H9 (cell line): ENCODE results near the gene KLHDC3. TPM values are rescaled to one million over a fixed set of nuclear protein-coding genes. Genes with fewer than 3 reads are reported as not detected.

Source experiments
- DNase-seq: peaks from one replicate; pipeline ENCODE4 v3.0.0-alpha.2; 2017
- H2AFZ ChIP-seq: one replicate; pipeline ENCODE4 v1.6.1; 2013; ENCODE audit warnings: mild to moderate bottlenecking, low read length, control low read depth, moderate library complexity
- H2AK5ac ChIP-seq: 2 replicates; pipeline ENCODE4 v1.6.1; 2013; ENCODE audit warnings: low read length, control low read depth, mixed read lengths; ENCODE audit not compliant: insufficient read length
- H2BK120ac ChIP-seq: one replicate; pipeline ENCODE4 v1.6.1; 2013; ENCODE audit warnings: low read depth, mild to moderate bottlenecking, low read length, control low read depth, inconsistent platforms; ENCODE audit not compliant: poor library complexity, severe bottlenecking
- H2BK12ac ChIP-seq: 2 replicates; pipeline ENCODE4 v1.6.1; 2013; ENCODE audit warnings: low read length, control low read depth, mixed read lengths, low read depth; ENCODE audit not compliant: insufficient read length
- H2BK15ac ChIP-seq: 2 replicates; pipeline ENCODE4 v1.6.1; 2013; ENCODE audit warnings: low read depth, low read length, control low read depth
- H2BK20ac ChIP-seq: one replicate; pipeline ENCODE4 v1.6.1; 2013; ENCODE audit warnings: low read depth, mild to moderate bottlenecking, low read length, control low read depth, inconsistent platforms; ENCODE audit not compliant: poor library complexity, severe bottlenecking
- H2BK5ac ChIP-seq: 2 replicates; pipeline ENCODE4 v1.6.1; 2013; ENCODE audit warnings: low read length, control low read depth, mixed read lengths; ENCODE audit not compliant: insufficient read length
- H3K14ac ChIP-seq: 2 replicates; pipeline ENCODE4 v1.6.1; 2013; ENCODE audit warnings: low read length, control low read depth; ENCODE audit not compliant: insufficient read depth
- H3K18ac ChIP-seq: 2 replicates; pipeline ENCODE4 v1.6.1; 2013; ENCODE audit warnings: low read depth, mild to moderate bottlenecking, mixed read lengths, low read length, control low read depth; ENCODE audit not compliant: insufficient read length
- H3K23ac ChIP-seq: 2 replicates; pipeline ENCODE4 v1.6.1; 2013; ENCODE audit warnings: low read length, control low read depth, mixed read lengths, low read depth; ENCODE audit not compliant: insufficient read length
- H3K23me2 ChIP-seq: 2 replicates; pipeline ENCODE4 v1.6.1; 2013; ENCODE audit warnings: low read depth, mild to moderate bottlenecking, mixed read lengths, low read length, control low read depth; ENCODE audit not compliant: insufficient read length, poor library complexity, severe bottlenecking
- H3K27ac ChIP-seq: 2 replicates; pipeline ENCODE4 v1.5.1; 2013; ENCODE audit warnings: low read length, control low read depth, mixed read lengths, low read depth; ENCODE audit not compliant: insufficient read length
- H3K27me3 ChIP-seq: 2 replicates; pipeline ENCODE4 v1.6.1; 2013; ENCODE audit warnings: low read length, control low read depth, inconsistent platforms; ENCODE audit not compliant: insufficient read depth
- H3K4ac ChIP-seq: 2 replicates; pipeline ENCODE4 v1.6.1; 2013; ENCODE audit warnings: low read depth, mild to moderate bottlenecking, control low read depth, inconsistent platforms, low read length, moderate library complexity
- H3K4me1 ChIP-seq: 2 replicates; pipeline ENCODE4 v1.6.1; 2013; ENCODE audit warnings: low read length, control low read depth, inconsistent platforms; ENCODE audit not compliant: insufficient read depth
- H3K4me2 ChIP-seq: 2 replicates; pipeline ENCODE4 v1.6.1; 2013; ENCODE audit warnings: low read length, control low read depth, mixed read lengths; ENCODE audit not compliant: insufficient read length, insufficient read depth
- H3K56ac ChIP-seq: 2 replicates; pipeline ENCODE4 v1.6.1; 2013; ENCODE audit warnings: low read depth, mild to moderate bottlenecking, mixed read lengths, low read length, control low read depth; ENCODE audit not compliant: insufficient read length
- H3K79me1 ChIP-seq: 2 replicates; pipeline ENCODE4 v1.6.1; 2013; ENCODE audit warnings: low read depth, mild to moderate bottlenecking, moderate library complexity, low read length, control low read depth, inconsistent platforms; ENCODE audit not compliant: insufficient read depth, poor library complexity, severe bottlenecking
- H3K79me2 ChIP-seq: 2 replicates; pipeline ENCODE4 v1.6.1; 2013; ENCODE audit warnings: low read length, control low read depth, inconsistent platforms; ENCODE audit not compliant: insufficient read depth
- H3K9ac ChIP-seq: 2 replicates; pipeline ENCODE4 v1.6.1; 2013; ENCODE audit warnings: low read length, control low read depth, mixed read lengths; ENCODE audit not compliant: insufficient read length; ENCODE audit errors: extremely low read depth
- H3K9me3 ChIP-seq: one replicate; pipeline ENCODE4 v1.6.1; 2013; ENCODE audit warnings: low read depth, low read length, inconsistent platforms; ENCODE audit not compliant: control insufficient read depth
- H3T11ph ChIP-seq: one replicate; pipeline ENCODE4 v1.6.1; 2013; ENCODE audit warnings: mild to moderate bottlenecking, low read length, control low read depth, inconsistent platforms
- H4K20me1 ChIP-seq: one replicate; pipeline ENCODE4 v1.6.1; 2013; ENCODE audit not compliant: control insufficient read depth, insufficient read length, insufficient read depth
- H4K5ac ChIP-seq: 2 replicates; pipeline ENCODE4 v1.6.1; 2013; ENCODE audit warnings: low read depth, mild to moderate bottlenecking, mixed read lengths, low read length, control low read depth; ENCODE audit not compliant: insufficient read length
- H4K8ac ChIP-seq: replicated peaks from 2 replicates; pipeline ENCODE4 v1.6.1; 2013; ENCODE audit warnings: low read length, control low read depth, mixed read lengths, low read depth; ENCODE audit not compliant: insufficient read length
- H4K91ac ChIP-seq: 2 replicates; pipeline ENCODE4 v1.6.1; 2013; ENCODE audit warnings: low read depth, mild to moderate bottlenecking, moderate library complexity, mixed read lengths, low read length, control low read depth; ENCODE audit not compliant: insufficient read length
- H3K27ac Mint-ChIP-seq, 3 experiments: 2 replicates in 2 of 3; 3 replicates in 1 of 3; pipeline ENCODE4 v1.8.0; 2020 to 2021; ENCODE audit warnings: mixed read lengths in 3 of 3, mild to moderate bottlenecking in 1 of 3, moderate library complexity in 1 of 3
- H3K27me3 Mint-ChIP-seq: 2 replicates; pipeline ENCODE4 v1.8.0; 2021; ENCODE audit warnings: low read depth, mild to moderate bottlenecking, moderate library complexity, mixed read lengths
- H3K36me3 Mint-ChIP-seq, 3 experiments: 2 replicates in 2 of 3; 3 replicates in 1 of 3; pipeline ENCODE4 v1.8.0; 2020 to 2021; ENCODE audit warnings: low read depth in 3 of 3, mixed read lengths in 3 of 3; ENCODE audit not compliant: insufficient read depth in 1 of 3
- H3K4me1 Mint-ChIP-seq, 2 experiments: 2 replicates each; pipeline ENCODE4 v1.8.0; 2020; ENCODE audit warnings: mixed read lengths in 2 of 2
- H3K4me3 Mint-ChIP-seq, 2 experiments: 2 replicates in 1 of 2; 3 replicates in 1 of 2; pipeline ENCODE4 v1.8.0; 2020 to 2021; ENCODE audit warnings: mild to moderate bottlenecking in 2 of 2, mixed read lengths in 2 of 2, moderate library complexity in 1 of 2
- H3K9me3 Mint-ChIP-seq, 2 experiments: 2 replicates in 1 of 2; 3 replicates in 1 of 2; pipeline ENCODE4 v1.8.0; 2020; ENCODE audit warnings: mild to moderate bottlenecking in 2 of 2, mixed read lengths in 2 of 2, moderate library complexity in 1 of 2
- WGBS: extraction: QIAGEN DNeasy Blood & Tissue Kit; methylation state at CpG from one replicate; pipeline ENCODE4 v1.1.7; 2013; ENCODE audit warnings: missing lambda C conversion rate, low lambda C conversion rate, mixed read lengths; ENCODE audit not compliant: insufficient read length; ENCODE audit errors: extremely low coverage; 5-methylcytosine and 5-hydroxymethylcytosine counted together
- total RNA-seq: library from RNA; stranded (reverse); gene quantifications from 2 replicates; pipeline ENCODE4 v1.2.1, GENCODE V29; 2021
- TF ChIP-seq, protein P1 (sequence below): fragments of 200-600 bp; sonication (generic); conservative IDR thresholded peaks from 3 replicates; pipeline ENCODE4 v1.8.0; 2021; ENCODE audit warnings: antibody characterized with exemption, mild to moderate bottlenecking

Gene KLHDC3
- total RNA-seq, 1 experiment from 2014 or later, result 146 TPM

DNA sequence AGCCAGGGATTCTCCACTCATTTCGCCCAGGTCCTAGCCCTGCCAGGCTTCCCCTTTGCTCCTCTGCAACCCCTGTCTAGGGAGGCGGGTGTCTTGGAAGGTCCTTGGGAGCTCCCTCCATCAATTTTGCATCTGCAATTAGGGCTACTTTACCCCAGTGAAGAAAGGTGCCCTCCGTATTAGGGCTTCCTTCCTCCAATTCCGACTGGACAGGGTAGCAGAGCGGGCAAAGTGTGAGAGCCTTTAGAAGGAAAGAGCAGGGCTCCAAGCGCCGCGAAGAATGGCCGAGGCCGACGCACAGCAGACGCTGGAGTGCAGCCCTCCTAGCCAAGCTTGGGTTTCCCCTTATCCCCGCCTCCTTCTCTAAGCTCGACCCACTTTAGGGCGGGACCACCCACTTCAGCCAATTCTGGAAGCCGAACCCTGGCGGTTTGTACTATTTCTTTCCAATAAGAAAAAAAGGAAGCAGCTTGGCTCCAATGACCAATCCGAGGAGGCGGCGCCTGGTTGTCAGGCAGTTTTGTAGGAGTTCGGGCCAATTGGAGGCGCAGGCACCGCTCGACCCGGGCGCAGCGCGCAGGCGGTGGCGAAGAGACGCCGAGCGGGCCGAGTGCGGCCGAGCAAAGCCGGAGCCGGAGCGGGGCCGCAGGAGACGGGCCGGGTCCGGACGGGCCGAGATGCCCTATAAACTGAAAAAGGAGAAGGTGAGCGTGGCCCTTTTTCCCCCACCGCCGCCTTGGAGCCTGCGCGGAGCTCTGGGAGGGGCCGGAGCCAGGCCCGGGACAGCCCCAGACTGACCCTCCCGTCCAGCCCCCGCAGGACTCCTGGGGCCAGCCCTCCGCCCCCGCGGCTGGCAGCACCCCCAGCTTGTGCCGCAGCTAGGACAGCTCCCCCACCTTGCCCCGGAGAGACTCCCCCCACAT, 29.8 kb upstream of the KLHDC3 start, which contains the start of gene PPP2R5D:
Gene PPP2R5D, plus strand, starts transcription at position 570 of the 923 bp plus-strand sequence. Its CDS starts 108 bp downstream, at position 678.
- Histone ChIP-seq H3K4ac (no peak within 1 kb of the TSS), H4K8ac (no peak within 1 kb of the TSS), H3K4me2 (peak within 1 kb of the TSS; percentile 65), H3K27ac (no peak within 1 kb of the TSS), H2BK15ac (no peak within 1 kb of the TSS), H3T11ph (no peak within 1 kb of the TSS), H2AFZ (peak within 1 kb of the TSS; percentile 74), H4K5ac (no peak within 1 kb of the TSS), H4K20me1 (no peaks in the 10 kb centered on the region), H3K18ac (peak within 1 kb of the TSS; percentile 73), H3K79me2 (no peaks in the 10 kb centered on the region; the same call in 1 of the 2 replicates), H3K79me1 (peaks cover 4% of the 10 kb centered on the region), H4K91ac (no peak within 1 kb of the TSS), H2BK5ac (no peak within 1 kb of the TSS), H2BK12ac (no peak within 1 kb of the TSS), H3K9ac (peak within 1 kb of the TSS; percentile 86), H3K23ac (no peak within 1 kb of the TSS), H2BK20ac (no peak within 1 kb of the TSS), H3K56ac (no peak within 1 kb of the TSS), H3K9me3 (no peaks in the 10 kb centered on the region), H3K4me1 (no peaks in the 10 kb centered on the region; the same call in 1 of the 2 replicates), H3K23me2 (peaks cover 9% of the 10 kb centered on the region), H2AK5ac (no peak within 1 kb of the TSS), H3K27me3 (no peaks in the 10 kb centered on the region), H2BK120ac (no peak within 1 kb of the TSS), H3K14ac (peak within 1 kb of the TSS; percentile 62)
- Mint-ChIP-seq H3K27me3 (no peaks in the 10 kb centered on the region), H3K9me3 (no peaks in the 10 kb centered on the region), H3K27ac (peak within 1 kb of the TSS; percentile 93 to 94 (median 94)), H3K4me1 (peaks cover 27 to 36% of the 10 kb centered on the region in 2 experiments), H3K4me3 (peak within 1 kb of the TSS; percentile 77 to 83), H3K36me3 (peaks cover 5 to 16% (median 8%) of the 10 kb centered on the region in 3 experiments)
- TF ChIP-seq, protein P1, sequence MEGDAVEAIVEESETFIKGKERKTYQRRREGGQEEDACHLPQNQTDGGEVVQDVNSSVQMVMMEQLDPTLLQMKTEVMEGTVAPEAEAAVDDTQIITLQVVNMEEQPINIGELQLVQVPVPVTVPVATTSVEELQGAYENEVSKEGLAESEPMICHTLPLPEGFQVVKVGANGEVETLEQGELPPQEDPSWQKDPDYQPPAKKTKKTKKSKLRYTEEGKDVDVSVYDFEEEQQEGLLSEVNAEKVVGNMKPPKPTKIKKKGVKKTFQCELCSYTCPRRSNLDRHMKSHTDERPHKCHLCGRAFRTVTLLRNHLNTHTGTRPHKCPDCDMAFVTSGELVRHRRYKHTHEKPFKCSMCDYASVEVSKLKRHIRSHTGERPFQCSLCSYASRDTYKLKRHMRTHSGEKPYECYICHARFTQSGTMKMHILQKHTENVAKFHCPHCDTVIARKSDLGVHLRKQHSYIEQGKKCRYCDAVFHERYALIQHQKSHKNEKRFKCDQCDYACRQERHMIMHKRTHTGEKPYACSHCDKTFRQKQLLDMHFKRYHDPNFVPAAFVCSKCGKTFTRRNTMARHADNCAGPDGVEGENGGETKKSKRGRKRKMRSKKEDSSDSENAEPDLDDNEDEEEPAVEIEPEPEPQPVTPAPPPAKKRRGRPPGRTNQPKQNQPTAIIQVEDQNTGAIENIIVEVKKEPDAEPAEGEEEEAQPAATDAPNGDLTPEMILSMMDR, result no peak
- DNase-seq, result peak; percentile 99
- no CpG with 5 or more reads among the region's 59 CpGs for WGBS
